ENCODE measurements around the gene IL4.

The IL4 gene

DNA sequence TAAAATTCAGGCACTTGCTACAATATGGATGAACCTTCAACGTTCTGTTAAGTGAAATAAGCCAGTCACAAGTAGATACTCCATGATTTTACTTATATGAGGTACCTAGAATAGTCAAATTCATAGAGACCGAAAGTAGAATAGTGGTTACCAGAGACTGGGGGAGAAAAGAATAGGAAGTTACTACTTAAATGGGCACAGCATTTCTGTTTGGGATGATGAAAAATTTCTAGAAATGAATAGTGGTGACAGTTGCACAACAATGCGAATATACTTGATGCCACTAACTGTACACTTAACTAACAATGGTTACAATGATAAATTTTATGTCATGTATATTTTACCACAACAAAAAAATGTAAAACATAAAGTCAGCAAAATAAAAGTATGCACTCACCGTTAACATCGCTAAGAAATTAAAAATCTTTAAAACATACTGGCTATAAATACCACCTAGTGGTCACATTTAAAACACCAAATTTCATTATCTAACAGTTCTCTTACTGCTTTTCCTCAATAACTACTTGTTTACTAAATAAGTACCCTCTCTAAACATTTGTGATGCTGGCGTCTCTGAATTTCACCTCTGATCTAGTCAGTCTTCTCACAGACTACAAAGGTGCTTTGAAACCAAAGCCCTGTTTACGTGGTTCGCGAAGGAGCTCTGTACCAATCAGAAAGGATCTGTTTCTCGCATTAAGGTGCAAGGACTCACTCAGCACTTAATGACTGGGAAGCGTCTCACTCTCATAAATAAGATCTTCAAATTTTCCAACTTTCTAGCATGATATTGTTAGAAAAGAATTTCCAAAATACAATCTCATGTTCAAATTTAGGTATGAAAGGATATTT, 40.9 kb downstream of the IL4 start:
- Histone ChIP-seq H3K27me3 (ENCODE audit: control insufficient read depth, insufficient read depth, low read length) (no peaks in the 10 kb centered on the region), H3K9me3 (ENCODE audit: control insufficient read depth, insufficient read depth, low read depth, low read length) (no peaks in the 10 kb centered on the region), H3K9ac (ENCODE audit: low read length) (no peak overlapping the region), H3K4me3 (ENCODE audit: low read depth, low read length) (no peak overlapping the region), H3K36me3 (ENCODE audit: control insufficient read depth, insufficient read depth, low read length) (peaks cover 3% of the 10 kb centered on the region; the same call in 1 of the 2 replicates), H3K4me1 (ENCODE audit: control insufficient read depth, insufficient read depth, low read length) (no peaks in the 10 kb centered on the region), H3K27ac (ENCODE audit: low read depth, low read length) (no peak overlapping the region)

DNA sequence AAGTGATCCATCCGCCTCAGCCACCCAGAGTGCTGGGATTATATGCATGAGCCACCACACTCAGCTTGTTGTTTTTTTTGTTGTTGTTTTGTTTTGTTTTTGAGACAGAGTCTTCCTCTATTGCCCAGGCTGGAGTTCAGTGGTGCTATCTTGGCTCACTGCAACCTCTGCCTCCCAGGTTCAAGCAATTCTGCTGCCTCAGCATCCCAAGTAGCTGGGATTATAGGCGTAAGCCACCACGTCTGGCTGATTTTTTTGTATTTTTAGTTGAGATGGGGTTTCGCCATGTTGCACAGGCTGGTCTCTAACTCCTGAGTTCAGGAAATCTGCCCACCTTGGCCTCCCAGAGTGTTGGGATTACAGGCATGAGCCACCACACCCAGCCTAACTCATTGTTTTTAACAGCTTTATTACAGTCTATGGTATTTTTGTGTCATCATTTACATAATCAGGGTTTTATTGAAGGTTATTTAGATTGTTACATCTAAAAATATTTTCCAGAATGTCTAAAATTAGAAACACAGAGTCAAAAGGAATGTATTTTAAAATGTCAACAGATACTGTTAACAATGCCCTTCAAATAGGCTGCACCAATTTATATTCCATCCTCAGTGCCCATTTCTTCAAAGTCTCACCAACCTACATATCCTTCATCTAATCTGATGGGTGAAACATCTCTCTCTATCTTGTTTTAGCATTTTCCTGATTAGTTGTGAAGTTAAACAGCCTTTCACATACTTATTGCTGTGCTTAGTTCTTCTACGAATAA, 44.9 kb downstream of the IL4 start:
- no peak overlapping the region for H3K4me3 ChIP-seq (ENCODE audit: low read depth, low read length)
- peaks cover 3% of the 10 kb centered on the region; the same call in 1 of the 2 replicates for H3K36me3 ChIP-seq (ENCODE audit: control insufficient read depth, insufficient read depth, low read length)
- H3K9ac ChIP-seq (ENCODE audit: low read length) = no peak overlapping the region
- no peaks in the 10 kb centered on the region for H3K4me1 ChIP-seq (ENCODE audit: control insufficient read depth, insufficient read depth, low read length)
- no peaks in the 10 kb centered on the region for H3K27me3 ChIP-seq (ENCODE audit: control insufficient read depth, insufficient read depth, low read length)
- no peak overlapping the region for H3K27ac ChIP-seq (ENCODE audit: low read depth, low read length)
- no peaks in the 10 kb centered on the region for H3K9me3 ChIP-seq (ENCODE audit: control insufficient read depth, insufficient read depth, low read depth, low read length)

DNA sequence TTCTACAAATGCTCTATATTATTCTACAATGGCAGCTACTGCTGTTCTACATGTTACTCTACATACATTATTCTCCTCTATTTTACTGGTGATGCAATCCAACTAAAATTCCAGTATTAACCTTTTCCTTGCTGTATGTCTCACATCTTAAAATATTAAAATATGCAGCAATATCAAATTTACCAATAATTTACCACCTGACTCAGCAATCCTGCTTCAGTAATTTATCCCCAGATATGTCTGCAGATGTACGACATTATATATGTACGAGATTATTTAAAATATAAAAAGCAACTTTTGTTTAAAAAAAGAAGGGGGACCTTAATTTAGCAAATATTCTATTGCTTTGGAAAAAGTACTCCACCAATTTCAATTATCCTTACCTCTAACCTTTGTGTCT, 52.0 kb downstream of the IL4 start:
- no peak overlapping the region for H3K27ac ChIP-seq (ENCODE audit: low read depth, low read length)
- H3K36me3 ChIP-seq (ENCODE audit: control insufficient read depth, insufficient read depth, low read length) = no peaks in the 10 kb centered on the region
- H3K9ac ChIP-seq (ENCODE audit: low read length) = no peak overlapping the region
- no peaks in the 10 kb centered on the region for H3K4me1 ChIP-seq (ENCODE audit: control insufficient read depth, insufficient read depth, low read length)
- no peak overlapping the region for H3K4me3 ChIP-seq (ENCODE audit: low read depth, low read length)
- H3K27me3 ChIP-seq (ENCODE audit: control insufficient read depth, insufficient read depth, low read length) = no peaks in the 10 kb centered on the region
- H3K9me3 ChIP-seq (ENCODE audit: control insufficient read depth, insufficient read depth, low read depth, low read length) = no peaks in the 10 kb centered on the region

DNA sequence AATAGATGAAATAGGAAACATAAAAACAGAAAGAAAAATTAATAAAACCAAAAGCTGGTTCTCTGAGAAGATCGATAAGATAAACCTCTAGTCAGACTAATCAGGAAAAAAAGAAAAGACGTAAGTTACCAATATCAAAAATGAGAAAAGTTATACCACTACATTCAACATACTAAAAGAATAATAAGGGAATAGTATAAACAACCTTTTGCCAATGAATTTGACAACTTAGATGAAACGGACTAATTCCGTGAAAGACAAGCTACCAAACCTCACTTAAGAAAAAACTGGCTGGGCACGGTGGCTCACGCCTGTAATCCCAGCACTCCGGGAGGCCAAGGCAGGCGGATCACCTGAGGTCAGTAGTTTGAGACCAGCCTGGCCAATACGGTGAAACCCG, 56.1 kb downstream of the IL4 start:
- H3K9ac ChIP-seq (ENCODE audit: low read length) = no peak overlapping the region
- no peaks in the 10 kb centered on the region for H3K27me3 ChIP-seq (ENCODE audit: control insufficient read depth, insufficient read depth, low read length)
- no peak overlapping the region for H3K27ac ChIP-seq (ENCODE audit: low read depth, low read length)
- no peaks in the 10 kb centered on the region for H3K9me3 ChIP-seq (ENCODE audit: control insufficient read depth, insufficient read depth, low read depth, low read length)
- no peak overlapping the region for H3K4me3 ChIP-seq (ENCODE audit: low read depth, low read length)
- peaks cover 4% of the 10 kb centered on the region; the same call in 1 of the 2 replicates for H3K36me3 ChIP-seq (ENCODE audit: control insufficient read depth, insufficient read depth, low read length)
- H3K4me1 ChIP-seq (ENCODE audit: control insufficient read depth, insufficient read depth, low read length) = no peaks in the 10 kb centered on the region

Measured in HUES6 (cell line).